Smooth muscle cell of bladder (primary cell): ENCODE measurements around the gene MINDY4. TPM values are rescaled to one million over a fixed set of nuclear protein-coding genes. Genes with fewer than 3 reads are reported as not detected.

Experiments
- total RNA-seq: library from RNA; depleted of rRNA; stranded (reverse); fragments of >200 nt; gene quantifications from 2 replicates; pipeline ENCODE4 v1.2.3, GENCODE V29; 2014

MINDY4 gene
- 3.6 and 5.0 TPM in 2 replicates for total RNA-seq

GRCh38 chr7:30771174-30771879 is at the start of gene MINDY4:
MINDY4 (plus strand) TSS chr7:30771417; CDS start chr7:30771494, 77 bp downstream.

GRCh38 chr7:30751696-30752273 is 19.4 kb upstream of the MINDY4 start, which contains the start of gene INMT:
INMT (plus strand) TSS chr7:30752135; CDS start chr7:30752151, 16 bp downstream.

GRCh38 chr7:30911561-30911969 is 140.3 kb downstream of the MINDY4 start, which contains the start of gene AQP1:
AQP1 (plus strand) TSS chr7:30911853; CDS start chr7:30911910, 57 bp downstream.

Other genes starting within 250 kb of the MINDY4 start
- 195 and 268 TPM in 2 replicates for gene GARS1, start 176.5 kb upstream of the MINDY4 start, total RNA-seq
- gene CRHR2, start 89.0 kb upstream of the MINDY4 start, total RNA-seq, result not detected in 2 replicates
- gene INMT, start 19.3 kb upstream of the MINDY4 start, total RNA-seq, result 13.4 and 21.8 TPM in 2 replicates
- 1.00 and 1.5 TPM in 2 replicates for gene AQP1, start 140.4 kb downstream of the MINDY4 start, total RNA-seq
- not detected in 2 replicates for gene GHRHR, start 192.5 kb downstream of the MINDY4 start, total RNA-seq